ENCODE results near the gene PXDN.

DNA sequence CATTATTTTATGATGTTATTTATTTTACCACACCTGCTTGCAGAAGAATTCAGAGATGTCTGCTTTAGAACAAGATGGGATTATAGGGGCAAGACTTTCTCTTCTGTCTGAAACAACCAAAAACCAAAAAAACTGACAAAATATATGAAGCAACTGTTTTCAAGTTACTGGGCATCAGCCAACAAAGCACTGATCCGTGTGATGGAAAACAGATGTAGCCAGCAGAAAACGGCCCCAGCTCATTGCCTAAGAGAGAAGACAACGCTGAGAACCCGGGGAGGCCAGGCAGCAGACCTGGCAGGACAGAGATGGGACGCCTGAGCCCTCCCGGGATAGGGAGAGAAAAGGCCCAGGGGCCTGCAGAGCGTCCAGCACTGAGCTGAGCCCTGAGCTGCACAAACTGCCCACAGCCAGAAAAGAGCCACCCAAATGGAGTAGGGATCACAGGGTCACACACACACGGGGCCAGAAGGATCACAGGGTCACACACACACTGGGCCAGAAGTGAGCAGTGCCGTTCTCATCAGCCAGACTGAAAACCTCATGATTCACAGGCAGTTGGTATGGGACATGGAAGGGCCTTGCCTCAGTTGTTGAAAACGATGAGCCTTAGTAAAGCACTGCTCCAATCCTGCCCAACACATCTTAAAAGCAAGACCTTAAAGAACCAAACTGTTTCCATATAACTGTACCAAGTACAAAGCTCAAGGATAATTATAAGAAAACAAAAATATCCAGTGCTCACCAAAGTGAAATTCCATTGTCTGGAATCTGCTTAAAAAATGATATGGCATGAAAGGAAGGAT is 12.1 kb downstream of the PXDN start:
- TF ChIP-seq, protein P1, sequence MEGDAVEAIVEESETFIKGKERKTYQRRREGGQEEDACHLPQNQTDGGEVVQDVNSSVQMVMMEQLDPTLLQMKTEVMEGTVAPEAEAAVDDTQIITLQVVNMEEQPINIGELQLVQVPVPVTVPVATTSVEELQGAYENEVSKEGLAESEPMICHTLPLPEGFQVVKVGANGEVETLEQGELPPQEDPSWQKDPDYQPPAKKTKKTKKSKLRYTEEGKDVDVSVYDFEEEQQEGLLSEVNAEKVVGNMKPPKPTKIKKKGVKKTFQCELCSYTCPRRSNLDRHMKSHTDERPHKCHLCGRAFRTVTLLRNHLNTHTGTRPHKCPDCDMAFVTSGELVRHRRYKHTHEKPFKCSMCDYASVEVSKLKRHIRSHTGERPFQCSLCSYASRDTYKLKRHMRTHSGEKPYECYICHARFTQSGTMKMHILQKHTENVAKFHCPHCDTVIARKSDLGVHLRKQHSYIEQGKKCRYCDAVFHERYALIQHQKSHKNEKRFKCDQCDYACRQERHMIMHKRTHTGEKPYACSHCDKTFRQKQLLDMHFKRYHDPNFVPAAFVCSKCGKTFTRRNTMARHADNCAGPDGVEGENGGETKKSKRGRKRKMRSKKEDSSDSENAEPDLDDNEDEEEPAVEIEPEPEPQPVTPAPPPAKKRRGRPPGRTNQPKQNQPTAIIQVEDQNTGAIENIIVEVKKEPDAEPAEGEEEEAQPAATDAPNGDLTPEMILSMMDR (IDR thresholded peaks at IDR 0.05), result no peak
- TF ChIP-seq POLR2AphosphoS5 (IDR thresholded peaks at IDR 0.05), result no peak
